Activated CD8-positive, alpha-beta T cell treated with anti-CD3 and anti-CD28 coated beads, Interleukin-2, amount 10 ng/mL, durations not matched to agents 7 days and 5 days (primary cell): Measurements from ENCODE around the gene CEP170B. TPM values are rescaled to one million over a fixed set of nuclear protein-coding genes. Genes with fewer than 3 reads are reported as not detected.
"Not testable (repeated sequence)": the region's sequence is repeated elsewhere in the genome, so short reads cannot be mapped to it uniquely, and the experiment has no call there.

Experiments used
- ATAC-seq: fragments of 150-1000 bp; cut with Tn5 transposase; one replicate; pipeline ENCODE4 v1.10.0; 2021; ENCODE audit warnings: moderate library complexity
- CTCF ChIA-PET: fragments of 350-600 bp; sonication (Branson Sonifier 250); formaldehyde crosslinking; loops from one replicate; lab custom pipeline; 2021; ENCODE audit warnings: antibody characterized with exemption; lab: Charles Lee
- POLR2A ChIA-PET: fragments of 350-600 bp; sonication (Branson Sonifier 250); formaldehyde crosslinking; loops from one replicate; lab custom pipeline; 2021; ENCODE audit warnings: antibody characterized with exemption; lab: Charles Lee
- DNase-seq: peaks from one replicate; pipeline ENCODE4 v3.0.0-alpha.2; 2020
- H3K27ac Mint-ChIP-seq: one replicate; pipeline ENCODE4 v1.8.0; 2021; ENCODE audit warnings: mild to moderate bottlenecking, mixed read lengths
- H3K27me3 Mint-ChIP-seq: one replicate; pipeline ENCODE4 v1.8.0; 2021; ENCODE audit warnings: low read depth, mixed read lengths
- H3K36me3 Mint-ChIP-seq: one replicate; pipeline ENCODE4 v1.8.0; 2021; ENCODE audit warnings: low read depth, mixed read lengths
- H3K4me1 Mint-ChIP-seq: one replicate; pipeline ENCODE4 v1.8.0; 2021; ENCODE audit warnings: low read depth, mixed read lengths
- H3K4me3 Mint-ChIP-seq: one replicate; pipeline ENCODE4 v1.8.0; 2021; ENCODE audit warnings: mild to moderate bottlenecking, mixed read lengths
- H3K9me3 Mint-ChIP-seq: one replicate; pipeline ENCODE4 v1.8.0; 2022; ENCODE audit warnings: mixed read lengths; ENCODE audit not compliant: insufficient read depth
- total RNA-seq, 2 experiments: library from RNA; stranded (reverse); gene quantifications; one replicate each; pipeline ENCODE4 v1.2.3, GENCODE V29; 2021

CEP170B gene
- total RNA-seq, 2 experiments from 2014 or later: 2.5 to 2.7 TPM

GRCh38 chr14:104904650-104905578 is 39.8 kb downstream of the CEP170B start:
- H3K4me3 Mint-ChIP-seq, ATAC-seq, DNase-seq, H3K9me3 Mint-ChIP-seq, H3K4me1 Mint-ChIP-seq, H3K36me3 Mint-ChIP-seq, CTCF ChIA-PET, H3K27ac Mint-ChIP-seq: not testable (repeated sequence)
- POLR2A ChIA-PET: interaction anchor here (0.6 kb wide), 1 partner anchor 447 kb away, joined by 4 read pairs; no protein-coding TSS in a partner anchor
- H3K27me3 Mint-ChIP-seq: peaks cover 36% of the 10 kb centered on the region

GRCh38 chr14:104905579-104905933 is 40.5 kb downstream of the CEP170B start:
- not testable (repeated sequence) for H3K9me3 Mint-ChIP-seq

GRCh38 chr14:104908303-104908702 is 43.2 kb downstream of the CEP170B start:
- H3K9me3 Mint-ChIP-seq: peaks cover 10% of the 10 kb centered on the region
- CTCF ChIA-PET: interaction anchor here (1.6 kb wide), 1 partner anchor 25 kb away, joined by 4 read pairs; no protein-coding TSS in a partner anchor
- peaks cover 38% of the 10 kb centered on the region for H3K27me3 Mint-ChIP-seq

More at GRCh38 chr14:104905579-104905933, 40.5 kb downstream of the CEP170B start:
- peaks cover 42% of the 10 kb centered on the region for H3K27me3 Mint-ChIP-seq
- H3K4me3 Mint-ChIP-seq, H3K4me1 Mint-ChIP-seq, H3K27ac Mint-ChIP-seq, CTCF ChIA-PET, POLR2A ChIA-PET, ATAC-seq, DNase-seq, H3K36me3 Mint-ChIP-seq: not testable (repeated sequence)

GRCh38 chr14:104912053-104912452 is 47.0 kb downstream of the CEP170B start:
- ChIA-PET POLR2A (no interaction called here), CTCF (no interaction called here)
- Mint-ChIP-seq H3K36me3 (peaks cover 5% of the 10 kb centered on the region), H3K27me3 (peaks cover 39% of the 10 kb centered on the region), H3K27ac (no peak overlapping the region), H3K4me1 (no peaks in the 10 kb centered on the region), H3K9me3 (peaks cover 14% of the 10 kb centered on the region), H3K4me3 (no peak overlapping the region)
- no peak for DNase-seq
- no peak for ATAC-seq

More at GRCh38 chr14:104908303-104908702, 43.2 kb downstream of the CEP170B start:
- DNase-seq (no peak), ATAC-seq (no peak)
- H3K27ac Mint-ChIP-seq: no peak overlapping the region
- no peak overlapping the region for H3K4me3 Mint-ChIP-seq
- peaks cover 6% of the 10 kb centered on the region for H3K4me1 Mint-ChIP-seq
- POLR2A ChIA-PET: interaction anchor here (0.7 kb wide), 1 partner anchor 139 kb away, joined by 3 read pairs; no protein-coding TSS in a partner anchor
- peaks cover 5% of the 10 kb centered on the region for H3K36me3 Mint-ChIP-seq

- peaks cover 14% of the 10 kb centered on the region for H3K9me3 Mint-ChIP-seq
- DNase-seq: no peak
- ATAC-seq: no peak
- ChIA-PET POLR2A (no interaction called here), CTCF (no interaction called here)
- no peaks in the 10 kb centered on the region for H3K4me1 Mint-ChIP-seq
- H3K4me3 Mint-ChIP-seq: no peak overlapping the region
- peaks cover 27% of the 10 kb centered on the region for H3K27me3 Mint-ChIP-seq
- no peak overlapping the region for H3K27ac Mint-ChIP-seq
- H3K36me3 Mint-ChIP-seq: peaks cover 5% of the 10 kb centered on the region
Measured at GRCh38 chr14:104913435-104913834, 48.4 kb downstream of the CEP170B start.

GRCh38 chr14:104917116-104917515 is 52.0 kb downstream of the CEP170B start:
- Mint-ChIP-seq H3K27me3 (peaks cover 24% of the 10 kb centered on the region), H3K4me1 (no peaks in the 10 kb centered on the region), H3K27ac (no peak overlapping the region), H3K36me3 (no peaks in the 10 kb centered on the region), H3K4me3 (no peak overlapping the region), H3K9me3 (peaks cover 6% of the 10 kb centered on the region)
- ATAC-seq (no peak), DNase-seq (no peak)
- CTCF ChIA-PET: no interaction called here
- POLR2A ChIA-PET: no interaction called here

GRCh38 chr14:104917993-104918392 is 52.9 kb downstream of the CEP170B start:
- no peak for ATAC-seq
- H3K36me3 Mint-ChIP-seq: no peaks in the 10 kb centered on the region
- POLR2A ChIA-PET: no interaction called here

GRCh38 chr14:104919152-104919992 is 54.3 kb downstream of the CEP170B start:
- ATAC-seq, H3K27ac Mint-ChIP-seq, DNase-seq, H3K9me3 Mint-ChIP-seq, H3K36me3 Mint-ChIP-seq, H3K4me1 Mint-ChIP-seq, H3K4me3 Mint-ChIP-seq, POLR2A ChIA-PET: not testable (repeated sequence)
- peaks cover 16% of the 10 kb centered on the region for H3K27me3 Mint-ChIP-seq
- CTCF ChIA-PET: interaction anchor here (0.9 kb wide), 1 partner anchor 15 kb away, joined by 3 read pairs; no protein-coding TSS in a partner anchor

More at GRCh38 chr14:104917993-104918392, 52.9 kb downstream of the CEP170B start:
- Mint-ChIP-seq H3K4me3 (no peak overlapping the region), H3K27me3 (peaks cover 24% of the 10 kb centered on the region), H3K27ac (no peak overlapping the region), H3K9me3 (peaks cover 5% of the 10 kb centered on the region), H3K4me1 (no peaks in the 10 kb centered on the region)
- CTCF ChIA-PET: interaction anchor here (0.9 kb wide), 1 partner anchor 17 kb away, joined by 3 read pairs; no protein-coding TSS in a partner anchor
- no peak for DNase-seq

GRCh38 chr14:104919993-104920315 is 54.9 kb downstream of the CEP170B start:
- no peak for ATAC-seq
- no peaks in the 10 kb centered on the region for H3K9me3 Mint-ChIP-seq
- CTCF ChIA-PET: no interaction called here
- H3K27me3 Mint-ChIP-seq: peaks cover 15% of the 10 kb centered on the region
- H3K27ac Mint-ChIP-seq: no peak overlapping the region
- no peaks in the 10 kb centered on the region for H3K36me3 Mint-ChIP-seq
- DNase-seq: no peak
- no peak overlapping the region for H3K4me3 Mint-ChIP-seq
- no peaks in the 10 kb centered on the region for H3K4me1 Mint-ChIP-seq
- POLR2A ChIA-PET: no interaction called here

- Mint-ChIP-seq H3K4me3 (no peak overlapping the region), H3K36me3 (no peaks in the 10 kb centered on the region), H3K27me3 (peaks cover 8% of the 10 kb centered on the region), H3K27ac (no peak overlapping the region), H3K4me1 (no peaks in the 10 kb centered on the region), H3K9me3 (no peaks in the 10 kb centered on the region)
- ChIA-PET POLR2A (interaction anchor here (0.5 kb wide), 1 partner anchor 301 kb away, joined by 3 read pairs; no protein-coding TSS in a partner anchor), CTCF (no interaction called here)
- DNase-seq (no peak), ATAC-seq (no peak)
Measured at GRCh38 chr14:104923640-104924420, 58.8 kb downstream of the CEP170B start.
